Epithelial cell of esophagus (primary cell): ENCODE results near the gene HGF.

Experiments
- DNase-seq: peaks from one replicate; pipeline ENCODE4 v3.0.0; 2010; ENCODE audit warnings: low read depth
- H3K4me3 ChIP-seq: 2 replicates; pipeline ENCODE4 v1.5.1; 2011; ENCODE audit warnings: mild to moderate bottlenecking, low read length, control low read depth
- CTCF ChIP-seq: IDR thresholded peaks from 2 replicates; pipeline ENCODE4 v1.5.1; 2011; ENCODE audit warnings: low read depth, mild to moderate bottlenecking, low read length, control low read depth, inconsistent platforms; ENCODE audit not compliant: insufficient read depth; ENCODE audit errors: missing control alignments

HGF gene

GRCh38 chr7:81685270-81685868 lies 84.5 kb downstream of the HGF start:
- no peak overlapping the region for H3K4me3 ChIP-seq
- DNase-seq: no peak
- no peak for TF ChIP-seq CTCF

GRCh38 chr7:81684514-81685269 lies 85.2 kb downstream of the HGF start:
- no peak for TF ChIP-seq CTCF
- H3K4me3 ChIP-seq: no peak overlapping the region
- DNase-seq: peak; percentile 100

GRCh38 chr7:81684033-81684432 lies 85.8 kb downstream of the HGF start:
- DNase-seq: no peak
- no peak for TF ChIP-seq CTCF
- no peak overlapping the region for H3K4me3 ChIP-seq

GRCh38 chr7:81682873-81683272 lies 87.0 kb downstream of the HGF start:
- TF ChIP-seq CTCF: no peak
- DNase-seq: no peak
- no peak overlapping the region for H3K4me3 ChIP-seq

- H3K4me3 ChIP-seq: no peak overlapping the region
- no peak for TF ChIP-seq CTCF
- no peak for DNase-seq
These were observed 89.7 kb downstream of the HGF start for GRCh38 chr7:81680120-81680519.

- peak; percentile 43 for DNase-seq
- H3K4me3 ChIP-seq: no peak overlapping the region
- no peak for TF ChIP-seq CTCF
These were observed 93.0 kb downstream of the HGF start for GRCh38 chr7:81676813-81677212.
